Endothelial cell of umbilical vein (primary cell): Measurements from ENCODE around the gene CASK. TPM values are rescaled to one million over a fixed set of nuclear protein-coding genes. Genes with fewer than 3 reads are reported as not detected.

Experiments used
- BruUV-seq: library from RNA; stranded (reverse); fragments of 400-500 nt; replicated peaks from 2 replicates; lab custom pipeline; 2021; lab: Mats Ljungman, UMichigan
- CTCF ChIA-PET: fragments of 300-600, 350-600 bp; sonication (Branson Sonifier 250); formaldehyde crosslinking; loops from one replicate; lab custom pipeline; 2021; ENCODE audit warnings: antibody characterized with exemption, inconsistent platforms; lab: Charles Lee
- POLR2A ChIA-PET: fragments of 300-600, 350-600 bp; sonication (Branson Sonifier 250); formaldehyde crosslinking; loops from one replicate; lab custom pipeline; 2021; ENCODE audit warnings: antibody characterized with exemption, inconsistent platforms; lab: Charles Lee
- DNase-seq: peaks from one replicate; pipeline ENCODE4 v3.0.0-alpha.2; 2011; ENCODE audit warnings: low read depth, low spot score
- FAIRE-seq: peaks from 2 replicates; lab custom pipeline; 2011; peaks lifted over from hg19 to GRCh38; lab: Jason Lieb, UNC
- H2AFZ ChIP-seq: 2 replicates; pipeline ENCODE4 v1.6.0; 2012; ENCODE audit warnings: low read depth, low read length, control low read depth, inconsistent platforms
- H3K27ac ChIP-seq: 2 replicates; pipeline ENCODE4 v1.5.1; 2011; ENCODE audit warnings: low read depth, mild to moderate bottlenecking, control low read depth, low read length, moderate library complexity; ENCODE audit not compliant: insufficient read depth
- H3K27me3 ChIP-seq, 2 experiments: 2 replicates each; pipeline versions ENCODE4 v1.6.0 to v1.6.1; 2011; ENCODE audit warnings: low read length in 2 of 2, mixed read lengths in 1 of 2; ENCODE audit not compliant: control insufficient read depth in 2 of 2, insufficient read depth in 2 of 2
- H3K36me3 ChIP-seq, 2 experiments: 2 replicates in 1 of 2; 3 replicates in 1 of 2; pipeline ENCODE4 v1.5.1; 2011; ENCODE audit warnings: low read length in 2 of 2, mild to moderate bottlenecking in 1 of 2, moderate library complexity in 1 of 2; ENCODE audit not compliant: control insufficient read depth in 2 of 2, insufficient read depth in 2 of 2; ENCODE audit errors: extremely low read depth in 1 of 2
- H3K4me1 ChIP-seq: 3 replicates; pipeline ENCODE4 v1.5.1; 2011; ENCODE audit warnings: mild to moderate bottlenecking, low read length; ENCODE audit not compliant: control insufficient read depth, insufficient read depth; ENCODE audit errors: extremely low read depth
- H3K4me2 ChIP-seq: 2 replicates; pipeline ENCODE4 v1.6.1; 2011; ENCODE audit warnings: low read length, control low read depth, mixed read lengths; ENCODE audit not compliant: insufficient read depth
- H3K4me3 ChIP-seq, 3 experiments: fragments of 200-600 bp in 1 of 3; sonication (generic), shearing (Covaris generic) in 1 of 3; replicated peaks in 1 of 3; 2 replicates each; pipeline ENCODE4 v1.5.1; 2011 to 2016; ENCODE audit warnings: control low read depth in 3 of 3, low read length in 3 of 3, mild to moderate bottlenecking in 2 of 3, inconsistent platforms in 1 of 3, low read depth in 1 of 3, moderate library complexity in 1 of 3; ENCODE audit not compliant: insufficient read depth in 1 of 3
- H3K79me2 ChIP-seq: 2 replicates; pipeline ENCODE4 v1.6.0; 2012; ENCODE audit warnings: low read length, inconsistent platforms; ENCODE audit not compliant: control insufficient read depth, insufficient read depth
- H3K9ac ChIP-seq: replicated peaks from 2 replicates; pipeline ENCODE3; 2011; ENCODE audit warnings: low read length, control low read depth; ENCODE audit not compliant: insufficient read depth; ENCODE audit errors: extremely low read depth
- H3K9me1 ChIP-seq: replicated peaks from 3 replicates; pipeline ENCODE4 v1.6.0; 2011; ENCODE audit warnings: mild to moderate bottlenecking, low read length; ENCODE audit not compliant: control insufficient read depth, insufficient read depth; ENCODE audit errors: extremely low read depth
- H3K9me3 ChIP-seq: replicated peaks from 2 replicates; pipeline ENCODE4 v1.5.1; 2012; ENCODE audit warnings: low read length, inconsistent platforms; ENCODE audit not compliant: control insufficient read depth, insufficient read depth
- H4K20me1 ChIP-seq: replicated peaks from 2 replicates; pipeline ENCODE3; 2011; ENCODE audit warnings: mild to moderate bottlenecking, low read length; ENCODE audit not compliant: control insufficient read depth, insufficient read depth; ENCODE audit errors: extremely low read depth
- CTCF ChIP-seq, 2 donors: IDR thresholded peaks; 1 replicate in 1 of 2; 2 replicates in 1 of 2; pipeline ENCODE4 v1.5.1; 2011; ENCODE audit warnings: low read length in 2 of 2, mild to moderate bottlenecking in 2 of 2, moderate library complexity in 2 of 2, control low read depth in 1 of 2, inconsistent platforms in 1 of 2, low read depth in 1 of 2; ENCODE audit not compliant: insufficient read depth in 1 of 2; ENCODE audit errors: extremely low read depth in 1 of 2
- MAX ChIP-seq: IDR thresholded peaks from 2 replicates; pipeline ENCODE4 v1.6.1; 2011; ENCODE audit not compliant: insufficient read depth, insufficient read length
- dilution Hi-C: fragments of 300-500 bp; cut with MboI; formaldehyde crosslinking; loops from one replicate; pipeline ENCODE4 v1.15.0; 2019; ENCODE audit warnings: low sequenced_read_pairs; ENCODE audit not compliant: extremely low pct_ligation_motif_present
- intact Hi-C: fragments of 100-400 bp; cut with micrococcal nuclease; formaldehyde crosslinking; loops from one replicate; pipeline ENCODE4 v1.10.0; 2022
- polyA plus RNA-seq, 4 experiments: library from polyadenylated mRNA; depleted of rRNA in 3 of 4; stranded (reverse) in 3 of 4; unstranded in 1 of 4; fragments of >200 nt; gene quantifications; 2 replicates each; pipeline versions ENCODE4 v1.2.1 to v1.2.3, GENCODE V29; 2011 to 2012; ENCODE audit warnings: missing spikeins in 1 of 4
- total RNA-seq: library from RNA; stranded (reverse); gene quantifications from 2 replicates; pipeline ENCODE4 v1.2.3, GENCODE V29; 2021

CASK gene
- total and polyA plus RNA-seq, 2 donors (not counting 3 experiments of a cell fraction or from before 2014, with no cell fraction given) = 6.4 to 30.4 TPM

GRCh38 chrX:41922431-41923151 lies 763 bp downstream of the CASK start:
- TSS peak; percentile 27 for BruUV-seq
- FAIRE-seq (peak; percentile 63), DNase-seq (peak; percentile 26)
- no peaks in the 10 kb centered on the region for H3K36me3 ChIP-seq
- no peaks in the 10 kb centered on the region for H3K4me1 ChIP-seq
- H3K9ac ChIP-seq = peak overlapping the region; percentile 11
- peak overlapping the region; percentile 53 to 70 (median 57) for H3K4me3 ChIP-seq
- TF ChIP-seq MAX (no peak), CTCF (IDR thresholded peaks at IDR 0.05; ENCODE audit: extremely low read depth in 1 of 2, insufficient read depth in 1 of 2, low read depth in 1 of 2, low read length in 2 of 2) (peak in 1 of 2 donors; percentile 19)
- H3K4me2 ChIP-seq = peak overlapping the region; percentile 90
- peak overlapping the region; percentile 50 for H2AFZ ChIP-seq
- H3K9me1 ChIP-seq = no peaks in the 10 kb centered on the region
- H4K20me1 ChIP-seq = no peaks in the 10 kb centered on the region
- peaks cover 5% of the 10 kb centered on the region for H3K79me2 ChIP-seq
- ChIA-PET CTCF (no interaction called here), POLR2A (no interaction called here)
- peak overlapping the region; percentile 13 for H3K27ac ChIP-seq
- peaks cover 2 to 7% of the 10 kb centered on the region in 2 experiments for H3K27me3 ChIP-seq
- no peaks in the 10 kb centered on the region for H3K9me3 ChIP-seq
- dilution Hi-C loops = no loop called here
- intact Hi-C loops = loop anchor here (2.0 to 5.0 kb wide), 5 partner anchors 104 to 1734 kb away; partner anchors contain the start of gene MAOA
